Lower leg skin (tissue), 3 donors: ENCODE data around the gene IFNA4.
"Not testable (repeated sequence)": the region's sequence is repeated elsewhere in the genome, so short reads cannot be mapped to it uniquely, and the experiment has no call there.

ENCODE experiments used
- POLR2A ChIP-seq, 2 donors: fragments of 450-650 bp; IDR thresholded peaks; one replicate each; pipeline ENCODE4 v1.6.1; 2016 to 2017; ENCODE audit warnings: antibody characterized with exemption in 2 of 2, mild to moderate bottlenecking in 1 of 2, moderate library complexity in 1 of 2
- TF ChIP-seq, protein P1 (sequence below), 3 donors: fragments of 450-650 bp; IDR thresholded peaks; one replicate each; pipeline ENCODE4 v1.5.1; 2016; ENCODE audit warnings: antibody characterized with exemption in 3 of 3, mild to moderate bottlenecking in 3 of 3, moderate library complexity in 2 of 3

DNA sequence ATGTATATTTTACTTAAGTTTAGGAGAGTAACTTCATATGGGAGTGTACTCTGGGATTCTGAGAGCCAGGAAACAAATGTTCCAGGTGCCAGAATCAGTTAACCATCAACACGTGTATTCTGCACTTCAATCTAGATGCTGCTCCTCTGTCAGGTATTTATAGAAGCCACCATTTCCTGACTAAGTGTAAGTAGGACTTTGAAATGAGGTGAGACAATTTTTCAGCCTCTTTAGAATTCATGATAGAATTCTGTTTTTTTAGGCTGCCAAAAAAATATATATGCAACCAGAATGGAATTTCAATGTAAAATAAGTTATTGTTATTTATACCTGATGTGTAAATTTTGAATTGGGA, 49.0 kb upstream of the IFNA4 start:
- TF ChIP-seq, protein P1, sequence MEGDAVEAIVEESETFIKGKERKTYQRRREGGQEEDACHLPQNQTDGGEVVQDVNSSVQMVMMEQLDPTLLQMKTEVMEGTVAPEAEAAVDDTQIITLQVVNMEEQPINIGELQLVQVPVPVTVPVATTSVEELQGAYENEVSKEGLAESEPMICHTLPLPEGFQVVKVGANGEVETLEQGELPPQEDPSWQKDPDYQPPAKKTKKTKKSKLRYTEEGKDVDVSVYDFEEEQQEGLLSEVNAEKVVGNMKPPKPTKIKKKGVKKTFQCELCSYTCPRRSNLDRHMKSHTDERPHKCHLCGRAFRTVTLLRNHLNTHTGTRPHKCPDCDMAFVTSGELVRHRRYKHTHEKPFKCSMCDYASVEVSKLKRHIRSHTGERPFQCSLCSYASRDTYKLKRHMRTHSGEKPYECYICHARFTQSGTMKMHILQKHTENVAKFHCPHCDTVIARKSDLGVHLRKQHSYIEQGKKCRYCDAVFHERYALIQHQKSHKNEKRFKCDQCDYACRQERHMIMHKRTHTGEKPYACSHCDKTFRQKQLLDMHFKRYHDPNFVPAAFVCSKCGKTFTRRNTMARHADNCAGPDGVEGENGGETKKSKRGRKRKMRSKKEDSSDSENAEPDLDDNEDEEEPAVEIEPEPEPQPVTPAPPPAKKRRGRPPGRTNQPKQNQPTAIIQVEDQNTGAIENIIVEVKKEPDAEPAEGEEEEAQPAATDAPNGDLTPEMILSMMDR (IDR thresholded peaks at IDR 0.05), result not testable (repeated sequence)
- TF ChIP-seq POLR2A (IDR thresholded peaks at IDR 0.05), result not testable (repeated sequence)
